NB4 (cell line): ENCODE data around the gene SETD6.

Experiments
- CTCF ChIP-seq: IDR thresholded peaks from one replicate; pipeline ENCODE4 v1.5.1; 2012; ENCODE audit warnings: low read depth, low read length
- MAX ChIP-seq: IDR thresholded peaks from 2 replicates; pipeline ENCODE4 v1.6.1; 2011; ENCODE audit warnings: low read depth, low read length
- MYC ChIP-seq: IDR thresholded peaks from 2 replicates; pipeline ENCODE4 v1.6.1; 2011; ENCODE audit warnings: low read depth, low read length
- POLR2A ChIP-seq: IDR thresholded peaks from 2 replicates; pipeline ENCODE4 v1.6.1; 2011; ENCODE audit warnings: mild to moderate bottlenecking; ENCODE audit not compliant: insufficient read length; ENCODE audit errors: extremely low read depth

GRCh38 chr16:58518980-58519368, 3.7 kb downstream of the SETD6 start:
- TF ChIP-seq CTCF: no peak
- no peak for TF ChIP-seq POLR2A
- no peak for TF ChIP-seq MAX
- no peak for TF ChIP-seq MYC
